Motor neuron (in vitro differentiated cells): ENCODE data around the gene NTF4. TPM values are rescaled to one million over a fixed set of nuclear protein-coding genes. Genes with fewer than 3 reads are reported as not detected.
"Not testable (repeated sequence)": the region's sequence is repeated elsewhere in the genome, so short reads cannot be mapped to it uniquely, and the experiment has no call there.

Source experiments
- ATAC-seq, 8 experiments: fragments of 200-7000 bp; cut with Tn5 transposase; replicated peaks in 6 of 8; 2 replicates each; pipeline ENCODE4 v1.8.0; 2021; ENCODE audit warnings: mild to moderate bottlenecking in 8 of 8, moderate library complexity in 8 of 8
- H3K27ac ChIP-seq, 2 donors: fragments of 250-450 bp; sonication (Bioruptor Pico); 2 replicates each; pipeline ENCODE4 v1.9.0; 2021; ENCODE audit warnings: antibody characterized with exemption in 2 of 2, mild to moderate bottlenecking in 2 of 2, moderate library complexity in 1 of 2
- H3K4me1 ChIP-seq, 2 donors: fragments of 250-450 bp; sonication (Bioruptor Pico); replicated peaks in 1 of 2; 2 replicates each; pipeline ENCODE4 v1.6.1; 2021; ENCODE audit warnings: antibody characterized with exemption in 2 of 2, mild to moderate bottlenecking in 2 of 2, moderate library complexity in 1 of 2
- H3K4me3 ChIP-seq, 5 donors: fragments of 250-450 bp; sonication (Bioruptor Pico); 2 replicates each; pipeline ENCODE4 v1.9.0; 2021; ENCODE audit warnings: antibody characterized with exemption in 5 of 5, mild to moderate bottlenecking in 5 of 5, moderate library complexity in 4 of 5
- WGBS, 10 experiments: fragments of 450-650 bp; shearing (Covaris generic); methylation state at CpG; one replicate each; pipeline ENCODE4 v1.0.0; 2022; 5-methylcytosine and 5-hydroxymethylcytosine counted together
- in situ Hi-C, 9 experiments: fragments of 400-800 bp; cut with MboI; loops; one replicate each; pipeline ENCODE4 v1.15.0; 2021; ENCODE audit warnings: low sequenced_read_pairs in 9 of 9, low pct_unique_long_range_greater_than_20kb in 2 of 9; ENCODE audit not compliant: unreplicated experiment in 9 of 9
- total RNA-seq, 8 experiments: library from RNA; unstranded; fragments of 300-600 nt; gene quantifications; 2 replicates each; pipeline versions ENCODE4 v1.2.3 to v1.2.4, GENCODE V29; 2022

NTF4 gene
- total RNA-seq, 8 experiments from 2014 or later = 0.52 to 1.0 TPM; not detected in 6

DNA sequence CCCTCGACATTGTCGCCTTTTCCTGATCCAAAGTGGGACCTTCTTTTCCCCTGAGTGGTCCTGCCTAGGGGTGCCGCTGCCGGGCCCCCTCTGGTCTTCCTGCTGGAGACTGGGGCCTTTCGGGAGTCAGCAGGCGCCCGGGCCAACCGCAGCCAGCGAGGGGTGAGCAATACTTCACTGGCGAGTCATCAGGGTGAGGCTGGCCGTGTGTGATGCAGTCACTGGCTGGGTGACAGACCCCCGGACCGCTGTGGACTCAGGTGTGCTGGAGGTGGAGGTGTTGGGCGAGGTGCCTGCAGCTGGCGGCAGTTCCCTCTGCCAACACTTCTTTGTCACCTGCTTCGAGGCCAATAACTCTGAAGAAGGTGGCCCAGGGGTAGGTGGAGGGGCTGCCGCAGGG, 22.4 kb downstream of the NTF4 start:
- 35 to 100% methylated on average over 1 to 2 of the region's 17 CpGs; no CpG with 5 or more reads in 8 of the 10 experiments for WGBS, 10 experiments
- in situ Hi-C loops = no loop called here
- no peak for ATAC-seq
- H3K27ac ChIP-seq = no peak overlapping the region
- no peaks in the 10 kb centered on the region for H3K4me1 ChIP-seq
- no peak overlapping the region for H3K4me3 ChIP-seq

DNA sequence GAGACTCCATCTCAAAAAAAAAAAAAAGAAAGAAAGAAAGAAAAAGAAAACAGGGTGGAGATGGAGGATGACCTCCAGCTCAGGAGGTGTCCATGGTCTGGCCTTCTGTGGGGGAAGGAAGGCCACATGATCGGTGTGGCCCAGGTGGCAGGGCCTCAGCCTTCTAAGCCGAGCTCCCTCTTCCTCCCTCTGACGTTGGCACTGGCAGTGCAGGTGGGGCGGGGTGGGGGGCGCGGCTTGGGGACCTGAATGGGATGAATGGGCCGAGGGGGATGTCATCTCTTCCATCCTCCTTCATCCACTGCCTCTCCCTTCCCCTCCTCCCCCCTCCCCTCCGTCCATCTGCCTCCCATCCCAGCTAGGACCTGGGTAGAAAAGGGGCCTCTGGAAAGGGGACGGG, 24.9 kb downstream of the NTF4 start:
- in situ Hi-C loops, H3K4me1 ChIP-seq, H3K4me3 ChIP-seq, H3K27ac ChIP-seq: not testable (repeated sequence)
- peak in 3 of 8 experiments; percentile 11 to 23 (median 19) for ATAC-seq
- no CpG with 5 or more reads among the region's 9 CpGs for WGBS, 10 experiments

DNA sequence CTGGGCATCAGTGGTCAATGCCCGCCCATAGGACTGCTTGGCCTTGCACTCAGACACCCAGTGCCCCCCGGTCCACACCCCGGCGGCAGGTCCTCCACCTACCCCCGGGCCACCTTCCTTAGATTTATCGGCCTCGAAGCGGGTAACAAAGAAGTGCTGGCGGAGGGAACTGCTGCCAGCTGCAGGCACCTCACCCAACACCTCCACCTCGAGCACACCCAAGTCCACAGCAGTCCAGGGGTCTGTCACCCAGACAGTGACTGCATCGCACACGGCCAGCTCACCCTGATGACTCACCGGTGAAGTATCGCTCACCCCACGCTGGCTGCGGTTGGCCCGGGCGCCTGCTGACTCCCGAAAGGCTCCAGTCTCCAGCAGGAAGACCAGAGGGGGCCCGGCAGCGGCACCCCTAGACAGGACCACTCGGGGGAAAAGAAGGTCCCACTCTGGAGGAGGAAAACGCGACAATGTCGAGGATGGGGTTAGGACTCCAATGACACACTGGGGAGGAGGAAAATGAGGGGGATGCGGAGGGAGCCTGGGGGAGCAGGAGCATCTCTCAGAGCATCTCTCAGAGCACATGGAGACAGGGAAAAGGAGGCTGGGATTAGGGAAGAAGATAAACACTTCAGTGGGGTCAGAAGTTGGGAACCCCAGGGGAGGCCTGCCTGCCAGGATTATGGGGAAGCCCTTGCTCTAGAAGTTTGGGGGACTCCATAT, 25.9 kb downstream of the NTF4 start:
- 20 to 84% methylated on average over 4 to 5 of the region's 26 CpGs; no CpG with 5 or more reads in 8 of the 10 experiments for WGBS, 10 experiments
- in situ Hi-C loops, H3K4me1 ChIP-seq, H3K4me3 ChIP-seq, H3K27ac ChIP-seq: not testable (repeated sequence)
- ATAC-seq = peak in 2 of 8 experiments; percentile 78 to 94

DNA sequence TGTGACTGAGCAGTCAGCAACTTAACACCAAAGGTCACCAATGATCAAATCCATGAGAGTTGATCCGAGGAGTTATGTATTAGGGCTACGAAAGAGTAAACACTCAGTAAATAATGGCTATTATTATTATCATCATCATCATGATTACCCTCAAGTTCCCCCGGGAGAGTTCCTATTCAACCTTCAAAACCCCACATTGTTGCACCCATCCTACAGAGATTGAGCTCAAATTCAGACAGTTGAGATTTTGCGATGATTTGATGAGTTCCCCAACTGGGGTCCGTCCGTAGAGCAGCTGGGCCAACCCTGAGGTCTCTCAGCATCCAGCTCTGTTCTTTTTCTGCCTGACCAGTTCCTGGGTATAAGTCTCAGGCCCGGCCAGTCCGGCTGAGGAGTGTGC, 26.5 kb downstream of the NTF4 start:
- H3K4me3 ChIP-seq, H3K4me1 ChIP-seq, ATAC-seq, in situ Hi-C loops, H3K27ac ChIP-seq: not testable (repeated sequence)
- 80% methylated on average over 1 of the region's 8 CpGs; no CpG with 5 or more reads in 9 of the 10 experiments for WGBS, 10 experiments

DNA sequence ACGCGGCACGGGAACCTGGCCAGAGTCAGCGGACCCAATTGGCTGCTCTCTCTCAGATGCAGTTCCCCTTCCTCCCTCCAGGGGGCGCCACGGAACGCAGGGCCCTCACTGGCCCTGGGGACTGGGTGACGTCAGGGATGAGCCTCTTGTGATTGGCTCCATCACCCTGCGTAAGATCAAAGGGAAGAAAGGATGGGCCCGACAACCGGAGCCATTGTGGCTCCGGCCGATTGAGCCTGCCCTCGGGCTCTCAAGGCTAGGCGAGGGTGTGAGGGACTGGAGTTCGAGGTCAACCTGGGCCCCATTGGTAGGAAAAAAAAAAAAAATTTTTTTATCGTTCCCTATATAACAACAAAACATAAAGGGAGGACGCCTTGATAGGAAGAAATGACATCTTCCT, 27.8 kb downstream of the NTF4 start, which contains the start of gene CGB1:
TSS of gene CGB1 (minus strand) at position 81 of the 400 bp plus-strand sequence. CDS start 184 bp downstream, outside the sequence.
- WGBS, 10 experiments = 0 to 100% (median 40%) methylated on average over 1 to 3 of the region's 18 CpGs; no CpG with 5 or more reads in 7 of the 10 experiments
- ATAC-seq = peak in 1 of 8 experiments; percentile 22
- H3K27ac ChIP-seq, H3K4me3 ChIP-seq, in situ Hi-C loops, H3K4me1 ChIP-seq: not testable (repeated sequence)

DNA sequence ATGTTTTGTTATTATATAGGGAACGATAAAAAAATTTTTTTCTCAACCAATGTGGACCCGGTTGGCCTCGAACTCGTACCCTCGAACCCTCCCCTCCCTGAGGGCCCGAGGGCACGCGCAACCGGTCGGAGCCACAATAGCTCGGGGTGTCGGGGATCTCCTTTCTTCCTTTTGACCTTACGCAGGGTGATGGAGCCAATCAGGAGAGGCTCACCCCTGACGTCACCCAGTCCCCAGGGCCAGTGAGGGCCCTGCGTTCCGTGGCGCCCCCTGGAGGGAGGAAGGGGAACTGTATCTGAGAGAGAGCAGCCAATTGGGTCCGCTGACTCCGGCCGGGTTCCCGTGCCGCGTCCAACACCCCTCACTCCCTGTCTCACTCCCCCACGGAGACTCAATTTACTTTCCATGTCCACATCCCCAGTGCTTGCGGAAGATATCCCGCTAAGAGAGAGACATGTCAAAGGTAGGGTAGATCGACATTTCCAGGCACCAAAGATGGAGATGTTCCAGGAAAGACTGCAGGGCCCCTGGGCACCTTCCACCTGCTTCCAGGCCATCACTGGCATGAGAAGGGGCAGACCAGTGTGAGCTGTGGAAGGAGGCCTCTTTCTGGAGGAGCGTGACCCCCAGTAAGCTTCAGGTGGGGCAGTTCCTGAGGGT, 32.8 kb downstream of the NTF4 start, which contains the start of gene CGB2:
TSS of gene CGB2 (plus strand) at position 249 of the 660 bp plus-strand sequence. CDS start at position 455, 206 bp downstream.
- H3K4me1 ChIP-seq, in situ Hi-C loops, H3K4me3 ChIP-seq, H3K27ac ChIP-seq: not testable (repeated sequence)
- WGBS, 10 experiments = 27 to 87% (median 59%) methylated on average over 2 to 14 of the region's 28 CpGs; no CpG with 5 or more reads in 5 of the 10 experiments
- ATAC-seq = peak in 1 of 8 experiments; percentile 23

DNA sequence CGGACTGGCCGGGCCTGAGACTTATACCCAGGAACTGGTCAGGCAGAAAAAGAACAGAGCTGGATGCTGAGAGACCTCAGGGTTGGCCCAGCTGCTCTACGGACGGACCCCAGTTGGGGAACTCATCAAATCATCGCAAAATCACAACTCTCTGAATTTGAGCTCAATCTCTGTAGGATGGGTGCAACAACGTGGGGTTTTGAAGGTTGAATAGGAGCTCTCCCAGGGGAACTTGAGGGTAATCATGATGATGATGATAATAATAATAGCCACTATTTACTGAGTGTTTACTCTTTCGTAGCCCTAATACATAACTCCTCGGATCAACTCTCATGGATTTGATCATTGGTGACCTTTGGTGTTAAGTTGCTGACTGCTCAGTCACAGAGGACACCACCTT, 34.3 kb downstream of the NTF4 start:
- ATAC-seq, in situ Hi-C loops, H3K4me3 ChIP-seq, H3K27ac ChIP-seq, H3K4me1 ChIP-seq: not testable (repeated sequence)
- no CpG with 5 or more reads among the region's 8 CpGs for WGBS, 10 experiments

DNA sequence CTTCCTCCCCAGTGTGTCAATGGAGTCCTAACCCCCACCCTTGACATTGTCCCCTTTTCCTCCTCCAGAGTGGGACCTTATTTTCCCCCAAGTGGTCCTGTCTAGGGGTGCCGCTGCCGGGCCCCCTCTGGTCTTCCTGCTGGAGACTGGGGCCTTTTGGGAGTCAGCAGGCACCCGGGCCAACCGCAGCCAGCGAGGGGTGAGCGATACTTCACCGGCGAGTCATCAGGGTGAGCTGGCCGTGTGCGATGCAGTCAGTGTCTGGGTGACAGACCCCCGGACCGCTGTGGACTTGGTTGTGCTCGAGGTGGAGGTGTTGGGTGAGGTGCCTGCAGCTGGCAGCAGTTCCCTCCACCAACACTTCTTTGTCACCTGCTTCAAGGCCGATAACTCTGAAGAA, 34.9 kb downstream of the NTF4 start:
- H3K4me3 ChIP-seq, H3K4me1 ChIP-seq, H3K27ac ChIP-seq, ATAC-seq, in situ Hi-C loops: not testable (repeated sequence)
- no CpG with 5 or more reads among the region's 14 CpGs for WGBS, 10 experiments

DNA sequence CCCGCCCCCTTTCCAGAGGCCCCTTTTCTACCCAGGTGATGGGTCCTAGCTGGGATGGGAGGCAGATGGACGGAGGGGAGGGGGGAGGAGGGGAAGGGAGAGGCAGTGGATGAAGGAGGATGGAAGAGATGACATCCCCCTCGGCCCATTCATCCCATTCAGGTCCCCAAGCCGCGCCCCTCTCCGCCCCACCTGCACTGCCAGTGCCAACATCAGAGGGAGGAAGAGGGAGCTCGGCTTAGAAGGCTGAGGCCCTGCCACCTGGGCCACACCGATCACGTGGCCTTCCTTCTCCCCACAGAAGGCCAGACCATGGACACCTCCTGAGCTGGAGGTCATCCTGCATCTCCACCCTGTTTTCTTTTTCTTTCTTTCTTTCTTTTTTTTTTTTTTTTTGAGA, 35.9 kb downstream of the NTF4 start:
- H3K4me3 ChIP-seq, H3K27ac ChIP-seq, H3K4me1 ChIP-seq, in situ Hi-C loops, ATAC-seq: not testable (repeated sequence)
- WGBS, 10 experiments = no CpG with 5 or more reads among the region's 9 CpGs

DNA sequence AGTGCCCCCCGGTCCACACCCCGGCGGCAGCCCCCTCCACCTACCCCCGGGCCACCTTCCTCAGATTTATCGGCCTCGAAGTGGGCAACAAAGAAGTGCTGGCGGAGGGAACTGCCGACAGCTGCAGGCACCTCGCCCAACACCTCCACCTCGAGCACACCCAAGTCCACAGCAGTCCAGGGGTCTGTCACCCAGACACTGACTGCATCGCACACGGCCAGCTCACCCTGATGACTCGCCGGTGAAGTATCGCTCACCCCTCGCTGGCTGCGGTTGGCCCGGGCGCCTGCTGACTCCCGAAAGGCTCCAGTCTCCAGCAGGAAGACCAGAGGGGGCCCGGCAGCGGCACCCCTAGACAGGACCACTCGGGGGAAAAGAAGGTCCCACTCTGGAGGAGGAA, 39.0 kb downstream of the NTF4 start:
- H3K27ac ChIP-seq, H3K4me1 ChIP-seq, in situ Hi-C loops, H3K4me3 ChIP-seq: not testable (repeated sequence)
- no CpG with 5 or more reads among the region's 23 CpGs for WGBS, 10 experiments
- peak in 2 of 8 experiments; percentile 24 to 55 for ATAC-seq

DNA sequence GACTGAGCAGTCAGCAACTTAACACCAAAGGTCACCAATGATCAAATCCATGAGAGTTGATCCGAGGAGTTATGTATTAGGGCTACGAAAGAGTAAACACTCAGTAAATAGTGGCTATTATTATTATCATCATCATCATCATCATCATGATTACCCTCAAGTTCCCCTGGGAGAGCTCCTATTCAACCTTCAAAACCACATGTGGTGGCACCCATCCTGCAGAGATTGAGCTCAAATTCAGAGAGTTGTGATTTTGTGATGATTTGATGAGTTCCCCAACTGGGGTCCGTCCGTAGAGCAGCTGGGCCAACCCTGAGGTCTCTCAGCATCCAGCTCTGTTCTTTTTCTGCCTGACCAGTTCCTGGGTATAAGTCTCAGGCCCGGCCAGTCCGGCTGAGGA, 39.5 kb downstream of the NTF4 start:
- ATAC-seq, in situ Hi-C loops, H3K4me3 ChIP-seq, H3K4me1 ChIP-seq, H3K27ac ChIP-seq: not testable (repeated sequence)
- no CpG with 5 or more reads among the region's 6 CpGs for WGBS, 10 experiments

DNA sequence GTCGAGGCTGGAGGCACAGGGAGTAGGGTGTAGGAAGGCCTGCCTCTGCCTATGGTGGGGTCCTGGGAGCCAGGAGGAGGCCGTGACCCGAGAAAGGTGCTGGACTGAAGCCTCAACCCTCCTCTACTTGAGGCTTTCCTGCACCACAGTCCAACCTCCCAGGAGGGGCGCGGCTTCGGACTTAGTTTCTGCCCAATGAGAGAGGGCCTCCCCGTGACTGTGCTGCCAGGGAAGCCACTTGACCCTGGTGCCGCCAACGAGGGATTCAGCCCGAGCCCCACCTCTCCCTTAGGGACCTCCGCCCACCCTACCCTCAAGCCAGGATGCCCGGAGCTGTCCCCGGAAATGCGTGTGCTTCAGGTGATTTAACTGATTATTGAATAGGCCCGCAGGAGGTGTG, 40.4 kb downstream of the NTF4 start, which contains the start of gene CGB3:
TSS of gene CGB3 (minus strand) at position 101 of the 400 bp plus-strand sequence. CDS start 362 bp downstream, outside the sequence.
- H3K27ac ChIP-seq, H3K4me3 ChIP-seq, in situ Hi-C loops, H3K4me1 ChIP-seq, ATAC-seq: not testable (repeated sequence)
- no CpG with 5 or more reads among the region's 15 CpGs for WGBS, 10 experiments

DNA sequence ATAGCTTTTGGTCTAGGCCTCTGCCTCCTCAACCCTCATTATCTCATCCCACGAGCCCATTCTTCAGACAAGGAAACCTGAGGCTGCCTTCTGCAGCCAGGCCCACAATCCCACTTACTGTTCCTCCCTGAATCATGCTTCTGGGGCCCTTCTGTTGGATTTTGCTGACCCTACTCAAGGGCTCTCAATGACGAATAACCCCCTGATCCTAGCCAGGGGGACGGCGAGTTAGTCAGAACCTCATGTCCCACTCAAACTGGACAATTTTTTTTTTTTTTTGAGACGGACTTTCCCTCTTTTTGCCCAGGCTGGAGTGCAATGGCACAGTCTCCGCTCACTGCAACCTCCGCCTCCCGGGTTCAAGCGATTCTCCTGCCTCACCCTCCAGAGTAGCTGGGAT, 42.5 kb downstream of the NTF4 start:
- no peak for ATAC-seq
- Histone ChIP-seq H3K4me3 (no peak overlapping the region), H3K27ac (no peak overlapping the region), H3K4me1 (peaks cover 3 to 14% of the 10 kb centered on the region in 2 donors)
- in situ Hi-C loops = no loop called here
- WGBS, 10 experiments = 60 to 95% (median 83%) methylated on average over 1 to 5 of the region's 9 CpGs; no CpG with 5 or more reads in 2 of the 10 experiments
